ENCODE results near the gene SNRPF. TPM values are rescaled to one million over a fixed set of nuclear protein-coding genes. Genes with fewer than 3 reads are reported as not detected.

The SNRPF gene
- total RNA-seq = 15.0 and 18.4 TPM in 2 replicates

GRCh38 chr12:95858451-95859343 lies at the start of gene SNRPF:
Gene SNRPF, plus strand, starts transcription at chr12:95858952. Its CDS starts 122 bp downstream, at chr12:95859074.

Other genes with a start within 250 kb of the SNRPF start
- 3.6 and 5.4 TPM in 2 replicates for gene NTN4, start 68.2 kb upstream of the SNRPF start, total RNA-seq
- gene CCDC38, start 83.7 kb downstream of the SNRPF start, total RNA-seq = not detected in 2 replicates
- 0.15 TPM in 1 of 2 replicates, not detected in the other for gene AMDHD1, start 84.4 kb downstream of the SNRPF start, total RNA-seq
- gene HAL, start 137.4 kb downstream of the SNRPF start, total RNA-seq = under 0.01 TPM in 2 replicates
- 60.7 and 70.1 TPM in 2 replicates for gene LTA4H, start 176.6 kb downstream of the SNRPF start, total RNA-seq